ENCODE measurements around the gene GALNT17.
"Not testable (repeated sequence)": the region's sequence is repeated elsewhere in the genome, so short reads cannot be mapped to it uniquely, and the experiment has no call there.

The GALNT17 gene

DNA sequence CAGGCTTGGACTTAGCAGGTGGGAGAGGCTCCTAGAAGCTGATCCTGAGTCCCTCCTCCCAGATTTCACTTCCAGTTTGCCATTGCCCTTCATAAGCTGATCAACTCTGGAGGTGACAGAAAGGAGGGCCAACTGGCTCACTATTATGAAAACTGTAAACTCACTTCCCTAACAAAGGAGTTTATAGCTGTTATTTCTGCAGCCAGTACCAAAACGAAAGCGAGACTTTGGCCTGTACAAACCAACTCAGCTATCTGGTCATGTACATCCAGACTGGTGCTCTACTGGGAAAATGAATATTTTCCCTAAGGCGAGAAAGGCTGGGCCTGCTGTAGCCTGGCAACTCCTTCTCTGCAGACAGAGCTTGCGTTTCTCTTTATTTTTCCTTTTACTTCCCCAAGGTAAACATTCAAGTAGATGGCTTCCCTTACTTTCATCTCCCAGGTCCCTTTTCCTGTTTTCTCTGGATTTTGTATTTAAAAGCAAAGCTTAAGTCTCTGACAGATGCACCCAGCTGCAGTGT is 54.7 kb downstream of the GALNT17 start:
- Histone ChIP-seq H3K9me3 (ENCODE audit: insufficient read depth, low read length) (peaks cover 5% of the 10 kb centered on the region; the same call in 1 of the 2 replicates), H3K9ac (ENCODE audit: insufficient read length, low read depth) (no peak overlapping the region), H3K27me3 (ENCODE audit: insufficient read depth, insufficient read length) (no peaks in the 10 kb centered on the region), H3K4me1 (ENCODE audit: insufficient read depth, insufficient read length) (peaks cover 4% of the 10 kb centered on the region), H3K36me3 (ENCODE audit: insufficient read depth, insufficient read length, low read length) (no peaks in the 10 kb centered on the region), H3K4me3 (ENCODE audit: insufficient read length, low read depth) (no peak overlapping the region)
- no peak for TF ChIP-seq YY1 (IDR thresholded peaks at IDR 0.05; ENCODE audit: insufficient read depth, insufficient read length)
- TF ChIP-seq SUZ12 (IDR thresholded peaks at IDR 0.05; ENCODE audit: extremely low read depth, insufficient read depth, insufficient read length), result no peak
- no peak for TF ChIP-seq ZNF274 (IDR thresholded peaks at IDR 0.05; ENCODE audit: low read depth, low read length)
- DNase-seq (ENCODE audit: low read depth, low spot score), result no peak

DNA sequence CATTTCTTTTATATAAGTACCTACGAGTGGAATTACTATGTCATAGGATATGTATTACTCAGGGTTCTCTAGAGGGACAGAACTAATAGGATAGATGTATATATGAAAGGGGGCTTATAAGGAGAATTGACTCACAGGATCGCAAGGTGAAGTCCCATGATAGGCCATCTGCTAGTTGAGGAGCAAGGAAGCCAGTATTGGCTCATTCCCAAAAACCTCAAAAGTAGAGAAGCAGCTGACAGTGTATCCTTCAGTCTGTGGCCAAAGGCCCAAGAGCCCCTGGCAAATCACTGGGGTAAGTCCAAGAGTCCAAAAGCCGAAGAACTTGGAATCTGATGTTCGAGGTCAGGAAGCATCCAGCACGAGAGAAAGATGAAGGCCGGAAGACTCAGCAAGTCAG is 59.8 kb downstream of the GALNT17 start:
- H3K4me3 ChIP-seq (ENCODE audit: insufficient read length, low read depth), result no peak overlapping the region
- no peak overlapping the region for H3K9ac ChIP-seq (ENCODE audit: insufficient read length, low read depth)
- TF ChIP-seq ZNF274 (IDR thresholded peaks at IDR 0.05; ENCODE audit: low read depth, low read length) (no peak), YY1 (IDR thresholded peaks at IDR 0.05; ENCODE audit: insufficient read depth, insufficient read length) (no peak), SUZ12 (IDR thresholded peaks at IDR 0.05; ENCODE audit: extremely low read depth, insufficient read depth, insufficient read length) (no peak)
- no peaks in the 10 kb centered on the region for H3K4me1 ChIP-seq (ENCODE audit: insufficient read depth, insufficient read length)
- H3K27me3 ChIP-seq (ENCODE audit: insufficient read depth, insufficient read length), result no peaks in the 10 kb centered on the region
- H3K9me3 ChIP-seq (ENCODE audit: insufficient read depth, low read length), result peaks cover 5% of the 10 kb centered on the region; the same call in 1 of the 2 replicates
- DNase-seq (ENCODE audit: low read depth, low spot score), result no peak
- H3K36me3 ChIP-seq (ENCODE audit: insufficient read depth, insufficient read length, low read length), result no peaks in the 10 kb centered on the region

DNA sequence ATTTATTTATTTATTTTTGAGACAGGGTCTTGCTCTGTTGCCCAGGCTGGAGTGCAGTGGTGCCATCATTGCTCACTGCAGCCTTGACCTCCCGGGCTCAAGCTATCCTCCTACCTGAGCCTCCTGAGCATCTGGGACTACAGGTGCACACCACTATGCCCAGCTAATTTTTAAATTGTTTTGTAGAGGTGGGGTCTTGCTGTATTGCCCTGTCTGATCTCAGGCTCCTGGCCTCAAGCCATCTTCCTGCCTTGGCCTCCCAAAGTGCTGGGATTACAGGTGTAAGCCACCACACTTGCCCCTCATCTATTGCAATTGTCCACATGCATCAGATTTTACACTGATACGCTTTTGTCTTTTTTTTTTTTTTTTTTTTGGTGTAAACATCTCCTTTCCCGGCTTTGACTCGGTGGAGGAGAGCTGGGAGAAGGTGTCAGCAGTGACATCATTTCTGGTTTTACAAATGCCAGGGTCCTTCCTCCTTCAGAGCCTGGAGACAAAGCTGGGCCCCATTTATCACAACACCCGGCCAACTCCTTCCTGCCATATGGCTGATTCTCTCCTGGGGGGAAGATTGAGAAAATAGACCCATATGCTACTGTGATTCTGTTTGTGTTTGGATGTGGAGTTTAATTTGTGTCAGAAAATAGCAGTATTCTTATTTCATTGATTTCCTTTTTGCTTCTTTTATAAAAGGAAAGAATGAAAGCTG is 61.3 kb downstream of the GALNT17 start:
- Histone ChIP-seq H3K4me1 (ENCODE audit: insufficient read depth, insufficient read length) (no peaks in the 10 kb centered on the region), H3K9ac (ENCODE audit: insufficient read length, low read depth) (no peak overlapping the region), H3K27me3 (ENCODE audit: insufficient read depth, insufficient read length) (no peaks in the 10 kb centered on the region), H3K36me3 (ENCODE audit: insufficient read depth, insufficient read length, low read length) (no peaks in the 10 kb centered on the region), H3K4me3 (ENCODE audit: insufficient read length, low read depth) (no peak overlapping the region), H3K9me3 (ENCODE audit: insufficient read depth, low read length) (peaks cover 5% of the 10 kb centered on the region; the same call in 1 of the 2 replicates)
- TF ChIP-seq SUZ12 (IDR thresholded peaks at IDR 0.05; ENCODE audit: extremely low read depth, insufficient read depth, insufficient read length), result no peak
- TF ChIP-seq YY1 (IDR thresholded peaks at IDR 0.05; ENCODE audit: insufficient read depth, insufficient read length), result no peak
- no peak for TF ChIP-seq ZNF274 (IDR thresholded peaks at IDR 0.05; ENCODE audit: low read depth, low read length)
- DNase-seq (ENCODE audit: low read depth, low spot score), result no peak

DNA sequence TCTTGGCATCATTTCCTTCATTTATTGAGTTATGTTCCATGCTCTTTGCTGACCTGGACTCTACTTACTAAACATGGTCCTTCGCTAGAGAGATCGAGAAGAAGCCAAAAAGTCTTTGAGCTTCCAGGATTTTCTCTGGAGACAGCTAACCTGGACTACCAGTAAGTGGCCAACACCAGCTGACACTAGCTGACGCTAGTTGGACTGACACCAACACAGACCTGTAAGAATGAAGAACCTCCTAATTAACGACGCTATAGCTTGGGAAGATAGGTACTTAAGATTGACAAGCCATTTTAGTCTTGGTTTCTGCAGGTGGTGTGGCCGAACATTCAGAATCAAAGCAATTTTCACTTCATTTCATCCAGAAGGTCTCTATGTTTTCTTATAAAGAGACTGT is 66.4 kb downstream of the GALNT17 start:
- Histone ChIP-seq H3K4me3 (ENCODE audit: insufficient read length, low read depth) (no peak overlapping the region), H3K9ac (ENCODE audit: insufficient read length, low read depth) (no peak overlapping the region), H3K27me3 (ENCODE audit: insufficient read depth, insufficient read length) (no peaks in the 10 kb centered on the region), H3K4me1 (ENCODE audit: insufficient read depth, insufficient read length) (no peaks in the 10 kb centered on the region), H3K9me3 (ENCODE audit: insufficient read depth, low read length) (no peaks in the 10 kb centered on the region), H3K36me3 (ENCODE audit: insufficient read depth, insufficient read length, low read length) (no peaks in the 10 kb centered on the region)
- DNase-seq (ENCODE audit: low read depth, low spot score), result no peak
- TF ChIP-seq SUZ12 (IDR thresholded peaks at IDR 0.05; ENCODE audit: extremely low read depth, insufficient read depth, insufficient read length) (no peak), YY1 (IDR thresholded peaks at IDR 0.05; ENCODE audit: insufficient read depth, insufficient read length) (no peak), ZNF274 (IDR thresholded peaks at IDR 0.05; ENCODE audit: low read depth, low read length) (no peak)

DNA sequence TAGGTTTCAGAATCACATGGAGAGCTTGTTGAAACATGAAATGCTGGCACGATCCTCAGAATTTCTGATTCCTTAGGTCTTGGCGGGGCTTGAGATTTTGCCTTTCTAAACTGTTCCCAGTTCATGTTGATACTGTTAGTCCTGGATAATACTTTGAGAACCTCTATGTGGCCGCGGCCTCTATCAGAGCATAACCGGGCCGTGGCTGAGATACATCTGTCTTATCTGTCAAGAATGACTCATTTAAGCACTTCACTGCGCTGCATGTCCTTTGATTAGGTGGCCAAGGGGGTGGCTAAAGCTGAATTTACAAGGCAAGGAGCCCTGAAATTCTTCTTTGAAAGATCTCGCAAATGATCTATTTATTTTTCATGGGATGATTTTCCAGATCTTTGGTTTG is 66.9 kb downstream of the GALNT17 start:
- no peak overlapping the region for H3K4me3 ChIP-seq (ENCODE audit: insufficient read length, low read depth)
- no peak for DNase-seq (ENCODE audit: low read depth, low spot score)
- no peaks in the 10 kb centered on the region for H3K4me1 ChIP-seq (ENCODE audit: insufficient read depth, insufficient read length)
- no peak overlapping the region for H3K9ac ChIP-seq (ENCODE audit: insufficient read length, low read depth)
- no peaks in the 10 kb centered on the region for H3K9me3 ChIP-seq (ENCODE audit: insufficient read depth, low read length)
- TF ChIP-seq SUZ12 (IDR thresholded peaks at IDR 0.05; ENCODE audit: extremely low read depth, insufficient read depth, insufficient read length), result no peak
- TF ChIP-seq ZNF274 (IDR thresholded peaks at IDR 0.05; ENCODE audit: low read depth, low read length), result no peak
- TF ChIP-seq YY1 (IDR thresholded peaks at IDR 0.05; ENCODE audit: insufficient read depth, insufficient read length), result no peak
- no peaks in the 10 kb centered on the region for H3K27me3 ChIP-seq (ENCODE audit: insufficient read depth, insufficient read length)
- H3K36me3 ChIP-seq (ENCODE audit: insufficient read depth, insufficient read length, low read length), result no peaks in the 10 kb centered on the region

DNA sequence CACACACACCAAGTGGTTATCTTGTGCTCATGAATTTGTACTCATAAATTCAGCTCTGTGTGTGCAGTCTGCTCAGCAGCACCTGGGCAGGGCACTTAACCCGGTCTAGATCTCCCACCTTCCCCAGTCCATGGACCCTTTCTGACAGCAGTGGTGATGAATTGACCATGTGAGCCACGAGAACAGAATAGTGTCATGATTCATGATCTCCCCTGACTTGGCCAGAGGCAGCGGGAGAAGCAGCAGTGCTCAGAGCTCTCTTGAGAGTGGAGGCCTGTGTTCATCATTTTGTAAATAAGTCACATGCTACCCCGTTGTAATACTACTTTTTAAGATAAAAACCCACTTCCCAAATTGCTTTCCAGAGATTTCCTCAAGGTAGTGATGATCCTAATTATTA is 74.2 kb downstream of the GALNT17 start:
- Histone ChIP-seq H3K9me3 (ENCODE audit: insufficient read depth, low read length) (no peaks in the 10 kb centered on the region), H3K4me3 (ENCODE audit: insufficient read length, low read depth) (no peak overlapping the region), H3K27me3 (ENCODE audit: insufficient read depth, insufficient read length) (no peaks in the 10 kb centered on the region), H3K9ac (ENCODE audit: insufficient read length, low read depth) (no peak overlapping the region), H3K4me1 (ENCODE audit: insufficient read depth, insufficient read length) (no peaks in the 10 kb centered on the region), H3K36me3 (ENCODE audit: insufficient read depth, insufficient read length, low read length) (no peaks in the 10 kb centered on the region)
- no peak for TF ChIP-seq ZNF274 (IDR thresholded peaks at IDR 0.05; ENCODE audit: low read depth, low read length)
- no peak for TF ChIP-seq SUZ12 (IDR thresholded peaks at IDR 0.05; ENCODE audit: extremely low read depth, insufficient read depth, insufficient read length)
- no peak for TF ChIP-seq YY1 (IDR thresholded peaks at IDR 0.05; ENCODE audit: insufficient read depth, insufficient read length)
- DNase-seq (ENCODE audit: low read depth, low spot score), result no peak

DNA sequence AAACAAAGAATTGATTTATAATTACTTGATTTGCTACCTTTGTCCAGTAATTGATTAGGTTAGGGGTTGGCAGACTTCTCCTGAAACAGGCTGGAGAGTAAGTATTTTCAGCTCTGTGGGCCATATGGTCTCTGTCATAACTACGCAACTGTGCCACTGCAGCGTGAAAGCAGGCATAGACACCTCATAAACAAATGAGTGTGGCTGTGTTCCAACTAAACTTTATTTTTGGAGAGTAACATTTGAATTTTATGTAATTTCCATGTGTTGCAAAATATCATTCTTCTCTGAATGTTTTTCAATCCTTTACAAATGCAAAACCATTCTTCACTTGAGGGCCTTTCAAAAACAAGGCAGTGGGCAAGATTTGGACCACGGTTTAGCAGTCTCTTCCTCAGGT is 76.9 kb downstream of the GALNT17 start:
- Histone ChIP-seq H3K4me3 (ENCODE audit: insufficient read length, low read depth) (no peak overlapping the region), H3K36me3 (ENCODE audit: insufficient read depth, insufficient read length, low read length) (no peaks in the 10 kb centered on the region), H3K27me3 (ENCODE audit: insufficient read depth, insufficient read length) (no peaks in the 10 kb centered on the region), H3K9ac (ENCODE audit: insufficient read length, low read depth) (no peak overlapping the region), H3K9me3 (ENCODE audit: insufficient read depth, low read length) (peaks cover 5% of the 10 kb centered on the region), H3K4me1 (ENCODE audit: insufficient read depth, insufficient read length) (no peaks in the 10 kb centered on the region)
- TF ChIP-seq YY1 (IDR thresholded peaks at IDR 0.05; ENCODE audit: insufficient read depth, insufficient read length) (no peak), ZNF274 (IDR thresholded peaks at IDR 0.05; ENCODE audit: low read depth, low read length) (no peak), SUZ12 (IDR thresholded peaks at IDR 0.05; ENCODE audit: extremely low read depth, insufficient read depth, insufficient read length) (no peak)
- DNase-seq (ENCODE audit: low read depth, low spot score), result no peak

DNA sequence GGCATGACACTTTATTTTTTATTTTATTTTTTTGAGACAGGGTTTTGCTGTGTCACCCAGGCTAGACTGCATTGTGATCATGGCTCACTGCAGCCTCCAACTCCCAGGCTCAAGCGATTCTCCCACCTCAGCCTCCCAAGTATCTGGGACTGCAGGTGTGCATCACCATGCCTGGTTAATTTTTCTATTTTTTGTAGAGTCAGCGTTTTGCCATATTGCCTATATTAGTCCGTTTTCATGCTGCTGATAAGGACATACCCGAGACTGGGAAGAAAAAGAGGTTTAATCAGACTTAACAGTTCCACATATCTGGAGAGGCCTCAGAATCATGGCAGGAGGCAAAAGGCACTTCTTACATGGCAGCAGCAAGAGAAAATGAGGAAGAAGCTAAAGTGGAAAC is 77.5 kb downstream of the GALNT17 start:
- H3K4me3 ChIP-seq (ENCODE audit: insufficient read length, low read depth); H3K4me1 ChIP-seq (ENCODE audit: insufficient read depth, insufficient read length); H3K36me3 ChIP-seq (ENCODE audit: insufficient read depth, insufficient read length, low read length); H3K9ac ChIP-seq (ENCODE audit: insufficient read length, low read depth); DNase-seq (ENCODE audit: low read depth, low spot score); H3K27me3 ChIP-seq (ENCODE audit: insufficient read depth, insufficient read length); H3K9me3 ChIP-seq (ENCODE audit: insufficient read depth, low read length): not testable (repeated sequence)
